Tibial artery (tissue), 4 donors: ENCODE data around the gene RGS11.

Experiments used
- DNase-seq, 2 donors: peaks; one replicate each; pipeline ENCODE4 v3.0.0-alpha.2; 2019
- H3K27ac ChIP-seq, 2 donors: fragments of 200-600 bp; sonication (generic) in 1 of 2; 1 replicate in 1 of 2; 2 replicates in 1 of 2; pipeline ENCODE4 v1.5.1; 2018 to 2019; ENCODE audit warnings: mild to moderate bottlenecking in 1 of 2
- H3K27me3 ChIP-seq, 2 donors: fragments of 200-600 bp; sonication (generic) in 1 of 2; one replicate each; pipeline versions ENCODE4 v1.5.1 to v1.6.0; 2016 to 2019
- H3K36me3 ChIP-seq, 3 donors: fragments of 200-600 bp; sonication (generic) in 2 of 3; one replicate each; pipeline ENCODE4 v1.5.1; 2016 to 2019; ENCODE audit warnings: mild to moderate bottlenecking in 2 of 3
- H3K4me1 ChIP-seq, 4 donors: fragments of 200-600 bp; sonication (generic) in 2 of 4; 1 replicate in 3 of 4; 2 replicates in 1 of 4; pipeline ENCODE4 v1.5.1; 2016 to 2019
- H3K4me3 ChIP-seq, 2 donors: fragments of 200-600 bp; sonication (generic) in 1 of 2; 1 replicate in 1 of 2; 2 replicates in 1 of 2; pipeline ENCODE4 v1.5.1; 2018 to 2019; ENCODE audit warnings: mild to moderate bottlenecking in 2 of 2
- H3K9me3 ChIP-seq, 3 donors: fragments of 200-600 bp; sonication (generic) in 1 of 3; one replicate each; pipeline ENCODE4 v1.5.1; 2016 to 2019
- intact Hi-C: fragments of 100-400 bp; cut with DNase I; formaldehyde crosslinking; loops from one replicate; pipeline ENCODE4 v1.15.0; 2023; ENCODE audit warnings: low total_unique reads
- TF ChIP-seq, protein P1 (sequence below), 2 experiments: fragments of 200-600 bp in 1 of 2; fragments of 450-650 bp in 1 of 2; IDR thresholded peaks; one replicate each; pipeline ENCODE4 v1.5.1; 2017 to 2019; ENCODE audit warnings: antibody characterized with exemption in 2 of 2, mild to moderate bottlenecking in 1 of 2, moderate library complexity in 1 of 2

Gene RGS11

DNA sequence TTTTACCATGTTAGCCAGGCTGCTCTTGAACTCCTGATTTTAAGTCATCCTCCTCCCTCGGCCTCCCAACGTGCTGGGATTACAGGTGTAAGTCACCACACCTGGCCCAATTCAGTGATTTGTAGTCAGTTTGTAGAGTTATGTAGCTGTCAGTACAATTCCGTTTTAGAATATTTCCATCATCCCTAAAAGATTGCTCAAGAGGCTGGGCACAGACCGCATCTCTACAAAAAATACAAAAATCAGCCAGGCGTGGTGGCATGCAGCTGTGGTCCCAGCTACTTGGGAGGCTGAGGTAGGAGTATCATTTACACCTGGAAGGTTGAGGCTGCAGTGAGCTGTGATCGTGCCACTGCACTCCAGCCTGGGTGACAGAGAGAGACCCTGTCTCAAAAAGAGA lies 20.6 kb downstream of the RGS11 start:
- intact Hi-C loops = no loop called here
- H3K27ac ChIP-seq = no peak overlapping the region
- H3K4me3 ChIP-seq = no peak overlapping the region
- H3K9me3 ChIP-seq = no peaks in the 10 kb centered on the region
- peaks cover 40 to 83% (median 45%) of the 10 kb centered on the region in 3 donors for H3K36me3 ChIP-seq
- no peaks in the 10 kb centered on the region for H3K4me1 ChIP-seq
- TF ChIP-seq, protein P1, sequence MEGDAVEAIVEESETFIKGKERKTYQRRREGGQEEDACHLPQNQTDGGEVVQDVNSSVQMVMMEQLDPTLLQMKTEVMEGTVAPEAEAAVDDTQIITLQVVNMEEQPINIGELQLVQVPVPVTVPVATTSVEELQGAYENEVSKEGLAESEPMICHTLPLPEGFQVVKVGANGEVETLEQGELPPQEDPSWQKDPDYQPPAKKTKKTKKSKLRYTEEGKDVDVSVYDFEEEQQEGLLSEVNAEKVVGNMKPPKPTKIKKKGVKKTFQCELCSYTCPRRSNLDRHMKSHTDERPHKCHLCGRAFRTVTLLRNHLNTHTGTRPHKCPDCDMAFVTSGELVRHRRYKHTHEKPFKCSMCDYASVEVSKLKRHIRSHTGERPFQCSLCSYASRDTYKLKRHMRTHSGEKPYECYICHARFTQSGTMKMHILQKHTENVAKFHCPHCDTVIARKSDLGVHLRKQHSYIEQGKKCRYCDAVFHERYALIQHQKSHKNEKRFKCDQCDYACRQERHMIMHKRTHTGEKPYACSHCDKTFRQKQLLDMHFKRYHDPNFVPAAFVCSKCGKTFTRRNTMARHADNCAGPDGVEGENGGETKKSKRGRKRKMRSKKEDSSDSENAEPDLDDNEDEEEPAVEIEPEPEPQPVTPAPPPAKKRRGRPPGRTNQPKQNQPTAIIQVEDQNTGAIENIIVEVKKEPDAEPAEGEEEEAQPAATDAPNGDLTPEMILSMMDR (IDR thresholded peaks at IDR 0.05) = no peak
- no peaks in the 10 kb centered on the region for H3K27me3 ChIP-seq
- DNase-seq = no peak

DNA sequence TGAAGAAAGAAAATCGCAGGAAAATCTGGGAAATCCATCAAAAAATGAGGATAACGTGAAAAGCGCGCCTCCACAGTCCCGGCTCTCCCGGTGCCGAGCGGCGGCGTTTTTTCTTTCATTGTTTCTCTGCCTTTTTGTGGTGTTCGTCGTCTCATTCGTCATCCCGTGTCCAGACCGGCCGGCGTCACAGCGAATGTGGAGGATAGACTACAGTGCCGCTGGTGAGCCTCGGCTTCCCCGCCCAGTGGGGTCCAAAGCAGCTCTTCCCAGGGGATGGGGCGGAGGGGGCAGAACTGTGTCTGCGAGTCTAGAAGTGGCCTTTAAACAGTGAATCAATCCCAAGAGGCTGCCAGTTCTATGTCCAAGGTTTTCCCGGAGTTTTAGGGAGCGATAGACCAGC lies 21.3 kb downstream of the RGS11 start:
- Histone ChIP-seq H3K4me3 (no peak overlapping the region), H3K36me3 (peaks cover 33 to 83% (median 37%) of the 10 kb centered on the region in 3 donors), H3K4me1 (no peaks in the 10 kb centered on the region), H3K27me3 (no peaks in the 10 kb centered on the region), H3K27ac (no peak overlapping the region), H3K9me3 (no peaks in the 10 kb centered on the region)
- intact Hi-C loops = no loop called here
- no peak for DNase-seq
- TF ChIP-seq, protein P1 (IDR thresholded peaks at IDR 0.05) = no peak

DNA sequence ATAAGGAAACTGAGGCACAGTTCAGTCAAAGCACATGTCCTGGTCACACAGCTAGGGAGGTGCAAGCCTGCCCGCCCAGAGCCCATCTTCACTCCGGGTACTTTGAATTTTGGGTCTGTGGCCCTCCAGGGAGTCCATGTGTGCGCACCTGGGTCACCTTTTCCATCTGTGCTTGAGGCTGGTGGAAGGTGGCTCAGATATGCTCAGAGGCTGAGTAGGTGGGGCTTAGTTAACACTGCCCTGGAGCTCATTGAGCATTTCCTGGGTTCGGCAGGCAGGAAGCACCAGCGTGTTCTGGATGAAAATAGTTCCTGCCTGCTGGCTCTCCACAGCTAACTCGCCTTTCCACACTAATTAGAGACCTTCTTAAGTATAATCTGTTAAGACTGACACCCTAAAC lies 21.9 kb downstream of the RGS11 start:
- Histone ChIP-seq H3K9me3 (no peaks in the 10 kb centered on the region), H3K4me3 (no peak overlapping the region), H3K27ac (no peak overlapping the region), H3K36me3 (peaks cover 33 to 81% (median 33%) of the 10 kb centered on the region in 3 donors), H3K27me3 (no peaks in the 10 kb centered on the region), H3K4me1 (no peaks in the 10 kb centered on the region)
- DNase-seq = no peak
- TF ChIP-seq, protein P1 (IDR thresholded peaks at IDR 0.05) = no peak
- intact Hi-C loops = no loop called here

DNA sequence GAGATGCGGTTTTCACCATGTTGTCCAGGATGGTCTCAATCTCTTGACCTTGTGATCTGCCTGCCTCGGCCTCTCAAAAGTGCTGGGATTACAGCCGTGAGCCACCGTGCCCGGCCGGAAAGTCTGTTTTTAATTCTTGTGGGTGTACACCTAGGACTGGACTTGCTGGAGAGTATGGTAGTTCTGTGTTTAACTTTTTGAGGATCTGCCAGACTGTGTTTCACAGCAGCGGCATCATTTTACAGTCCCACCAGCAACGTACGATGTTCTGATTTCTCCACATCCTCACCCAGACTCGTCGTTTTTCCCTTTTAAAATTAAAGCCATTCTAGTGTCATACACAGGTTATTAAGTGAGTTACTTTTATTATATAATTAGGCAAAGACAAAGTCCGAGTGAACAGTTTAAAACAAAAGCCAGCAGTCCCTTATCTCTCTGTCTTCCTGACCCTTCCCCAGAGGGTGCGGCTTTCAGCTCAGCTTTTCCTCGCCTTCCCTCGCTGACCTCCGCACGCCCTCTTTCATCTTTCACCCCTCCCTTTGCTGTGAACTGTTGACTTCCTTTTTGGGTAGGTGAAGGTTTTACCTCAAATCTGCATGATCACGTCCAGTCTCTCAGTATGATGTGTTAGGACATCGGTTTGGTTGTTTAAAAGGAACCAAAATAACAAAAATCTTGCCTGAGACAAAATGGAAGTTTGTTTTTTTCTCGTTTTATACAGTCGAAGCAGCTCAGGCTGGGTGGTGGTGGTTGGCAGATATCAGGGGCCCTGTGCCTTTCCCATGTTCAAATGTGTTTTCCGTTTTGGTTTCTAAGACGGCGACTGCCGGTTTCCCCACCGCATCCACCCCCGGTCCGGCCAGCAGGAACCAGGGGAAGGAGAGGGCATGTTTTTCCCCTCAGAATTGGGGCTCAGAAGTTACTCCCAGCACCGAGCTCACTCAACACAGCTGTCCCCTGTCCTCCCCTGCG lies 23.1 kb downstream of the RGS11 start:
- no peaks in the 10 kb centered on the region for H3K27me3 ChIP-seq
- H3K36me3 ChIP-seq = peaks cover 33 to 83% (median 33%) of the 10 kb centered on the region in 3 donors
- H3K4me3 ChIP-seq = no peak overlapping the region
- TF ChIP-seq, protein P1 (IDR thresholded peaks at IDR 0.05) = no peak
- H3K4me1 ChIP-seq = no peaks in the 10 kb centered on the region
- no peak overlapping the region for H3K27ac ChIP-seq
- no peaks in the 10 kb centered on the region for H3K9me3 ChIP-seq
- intact Hi-C loops = no loop called here
- no peak for DNase-seq

DNA sequence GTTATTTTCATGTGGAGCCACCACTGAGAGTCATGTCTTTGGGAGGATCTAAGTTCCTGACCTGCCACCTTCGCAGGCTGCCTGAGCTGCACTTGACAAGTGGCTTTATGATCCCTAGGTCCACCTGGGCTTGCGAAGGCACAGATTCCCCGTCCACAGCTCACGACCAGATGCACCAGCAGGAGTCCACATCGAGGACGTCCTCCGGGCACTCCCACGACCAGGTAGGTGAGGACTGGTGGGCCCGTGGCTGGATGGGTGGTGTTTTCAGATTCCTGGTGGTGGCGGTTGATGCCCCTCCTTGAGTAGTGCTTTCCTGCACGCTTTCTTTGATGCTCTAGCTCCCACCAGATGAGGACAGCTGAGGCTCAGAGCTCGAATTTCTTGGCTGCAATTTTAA lies 26.3 kb downstream of the RGS11 start:
- TF ChIP-seq, protein P1 (IDR thresholded peaks at IDR 0.05) = no peak
- H3K27ac ChIP-seq = no peak overlapping the region
- no peaks in the 10 kb centered on the region for H3K9me3 ChIP-seq
- no peak overlapping the region for H3K4me3 ChIP-seq
- H3K27me3 ChIP-seq = no peaks in the 10 kb centered on the region
- DNase-seq = no peak
- H3K4me1 ChIP-seq = no peaks in the 10 kb centered on the region
- intact Hi-C loops = no loop called here
- H3K36me3 ChIP-seq = peaks cover 15 to 58% (median 16%) of the 10 kb centered on the region in 3 donors
